A673 (cell line): ENCODE measurements around the gene SLC22A7. TPM values are rescaled to one million over a fixed set of nuclear protein-coding genes. Genes with fewer than 3 reads are reported as not detected.

ENCODE experiments used
- BruUV-seq: library from RNA; stranded (reverse); fragments of 400-500 nt; replicated peaks from 2 replicates; lab custom pipeline; 2021; lab: Mats Ljungman, UMichigan
- CTCF ChIA-PET: fragments of 300-600 bp; sonication (Branson Sonifier 250); formaldehyde crosslinking; loops from one replicate; lab custom pipeline; 2022; ENCODE audit warnings: antibody characterized with exemption; lab: Charles Lee
- POLR2A ChIA-PET: fragments of 300-600 bp; sonication (Branson Sonifier 250); formaldehyde crosslinking; loops from one replicate; lab custom pipeline; 2022; ENCODE audit warnings: antibody characterized with exemption; ENCODE audit not compliant: low non-redundant PET; lab: Charles Lee
- DNase-seq: peaks from one replicate; pipeline ENCODE4 v3.0.0-alpha.2; 2015; ENCODE audit warnings: low spot score
- H3K27ac ChIP-seq: fragments of 200-600 bp; sonication (generic); 2 replicates; pipeline ENCODE4 v1.5.1; 2016; ENCODE audit warnings: mixed run types, low read depth, mild to moderate bottlenecking, mixed read lengths, antibody characterized with exemption, low read length; ENCODE audit not compliant: poor library complexity, severe bottlenecking
- H3K27me3 ChIP-seq: fragments of 200-600 bp; sonication (generic); replicated peaks from 2 replicates; pipeline ENCODE4 v1.6.1; 2017; ENCODE audit warnings: mixed run types, low read depth, mild to moderate bottlenecking, mixed read lengths, antibody characterized with exemption, low read length; ENCODE audit not compliant: insufficient read depth, poor library complexity
- H3K36me3 ChIP-seq: fragments of 200-600 bp; sonication (generic); 2 replicates; pipeline ENCODE4 v1.6.1; 2016; ENCODE audit warnings: mixed run types, mild to moderate bottlenecking, mixed read lengths, antibody characterized with exemption, low read length; ENCODE audit not compliant: insufficient read depth, poor library complexity, severe bottlenecking
- H3K4me1 ChIP-seq: fragments of 200-600 bp; sonication (generic); 2 replicates; pipeline ENCODE4 v1.6.1; 2017; ENCODE audit warnings: mixed run types, mild to moderate bottlenecking, mixed read lengths, antibody characterized with exemption, low read length; ENCODE audit not compliant: insufficient read depth, poor library complexity, severe bottlenecking
- H3K4me3 ChIP-seq: fragments of 200-600 bp; sonication (generic); 2 replicates; pipeline ENCODE4 v1.5.1; 2016; ENCODE audit warnings: low read depth, mixed run types, mild to moderate bottlenecking, mixed read lengths, low read length; ENCODE audit not compliant: poor library complexity, severe bottlenecking
- H3K9me3 ChIP-seq: fragments of 200-600 bp; sonication (generic); 2 replicates; pipeline ENCODE4 v1.6.1; 2016; ENCODE audit warnings: mixed run types, low read depth, mild to moderate bottlenecking, mixed read lengths, antibody characterized with exemption, low read length; ENCODE audit not compliant: poor library complexity, severe bottlenecking
- EZH2 ChIP-seq: fragments of 200-600 bp; sonication (generic); IDR thresholded peaks from 2 replicates; pipeline ENCODE4 v1.6.1; 2017; ENCODE audit warnings: borderline replicate concordance, low read depth, mild to moderate bottlenecking, mixed read lengths, antibody characterized with exemption, low read length; ENCODE audit not compliant: poor library complexity, severe bottlenecking
- intact Hi-C: fragments of 100-400 bp; cut with micrococcal nuclease; formaldehyde crosslinking; loops from one replicate; pipeline ENCODE4 v1.10.0; 2022; ENCODE audit not compliant: unreplicated experiment
- total RNA-seq: library from RNA; stranded (reverse); gene quantifications from 2 replicates; pipeline ENCODE4 v1.2.3, GENCODE V29; 2021
- TF ChIP-seq, protein P1 (sequence below): fragments of 300-800, 200-600 bp; sonication (generic); conservative IDR thresholded peaks from 2 replicates; pipeline ENCODE4 v1.5.1; 2017; ENCODE audit warnings: low read depth, mild to moderate bottlenecking, antibody characterized with exemption, low read length, moderate library complexity, mixed read lengths

The SLC22A7 gene
- total RNA-seq, 1 experiment from 2014 or later = not detected

DNA sequence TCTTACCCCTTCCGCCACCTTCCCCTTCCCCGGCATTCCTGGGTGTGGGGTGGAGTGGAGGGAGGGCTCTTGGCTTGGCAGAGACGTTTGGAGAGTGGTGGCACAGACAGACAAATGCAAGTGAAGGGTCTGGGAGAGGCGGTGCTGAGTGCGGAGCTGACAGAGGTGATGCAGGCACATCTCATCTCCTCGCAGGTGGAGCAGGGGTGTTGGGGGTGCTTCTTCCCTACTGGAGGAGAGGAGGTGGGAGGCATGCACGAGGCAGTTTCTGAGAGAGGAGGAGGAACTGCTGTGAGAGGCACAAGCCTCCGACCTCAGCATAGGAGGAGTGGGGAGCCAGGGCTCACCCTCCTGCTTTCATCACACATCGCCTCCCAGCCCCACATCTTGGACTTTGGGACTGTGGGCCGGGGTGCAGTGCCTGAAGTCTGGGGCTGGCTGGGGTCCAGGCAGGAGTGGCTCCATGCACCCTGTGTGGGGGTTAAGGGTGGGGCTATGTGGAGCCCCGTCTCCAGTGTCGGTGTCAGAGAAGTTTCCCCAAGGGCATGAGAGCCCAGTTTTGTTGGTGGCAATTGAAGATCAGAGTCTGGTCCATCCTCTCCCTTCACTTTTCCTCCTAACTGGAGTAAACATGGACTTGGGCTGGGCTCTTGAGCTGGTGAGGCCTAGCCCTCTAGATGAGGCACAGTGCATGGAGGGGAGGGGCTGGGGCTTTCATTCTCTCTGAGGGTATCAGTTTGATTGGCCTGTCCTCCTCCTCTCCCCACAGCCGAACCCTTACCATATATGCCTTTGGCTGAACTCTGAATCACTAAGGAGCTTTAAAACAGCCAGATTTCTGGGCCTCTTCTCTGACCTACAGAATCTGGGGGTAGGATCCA lies 20.2 kb upstream of the SLC22A7 start:
- no peaks in the 10 kb centered on the region for H3K27me3 ChIP-seq
- H3K36me3 ChIP-seq = no peaks in the 10 kb centered on the region
- ChIA-PET POLR2A (no interaction called here), CTCF (interaction anchor here (0.6 kb wide), 1 partner anchor 223 kb away, joined by 6 read pairs; no protein-coding TSS in a partner anchor)
- H3K4me3 ChIP-seq = no peak overlapping the region
- no peaks in the 10 kb centered on the region for H3K9me3 ChIP-seq
- peaks cover 4% of the 10 kb centered on the region for H3K4me1 ChIP-seq
- H3K27ac ChIP-seq = no peak overlapping the region
- intact Hi-C loops = no loop called here
- no peak for TF ChIP-seq EZH2
- TF ChIP-seq, protein P1, sequence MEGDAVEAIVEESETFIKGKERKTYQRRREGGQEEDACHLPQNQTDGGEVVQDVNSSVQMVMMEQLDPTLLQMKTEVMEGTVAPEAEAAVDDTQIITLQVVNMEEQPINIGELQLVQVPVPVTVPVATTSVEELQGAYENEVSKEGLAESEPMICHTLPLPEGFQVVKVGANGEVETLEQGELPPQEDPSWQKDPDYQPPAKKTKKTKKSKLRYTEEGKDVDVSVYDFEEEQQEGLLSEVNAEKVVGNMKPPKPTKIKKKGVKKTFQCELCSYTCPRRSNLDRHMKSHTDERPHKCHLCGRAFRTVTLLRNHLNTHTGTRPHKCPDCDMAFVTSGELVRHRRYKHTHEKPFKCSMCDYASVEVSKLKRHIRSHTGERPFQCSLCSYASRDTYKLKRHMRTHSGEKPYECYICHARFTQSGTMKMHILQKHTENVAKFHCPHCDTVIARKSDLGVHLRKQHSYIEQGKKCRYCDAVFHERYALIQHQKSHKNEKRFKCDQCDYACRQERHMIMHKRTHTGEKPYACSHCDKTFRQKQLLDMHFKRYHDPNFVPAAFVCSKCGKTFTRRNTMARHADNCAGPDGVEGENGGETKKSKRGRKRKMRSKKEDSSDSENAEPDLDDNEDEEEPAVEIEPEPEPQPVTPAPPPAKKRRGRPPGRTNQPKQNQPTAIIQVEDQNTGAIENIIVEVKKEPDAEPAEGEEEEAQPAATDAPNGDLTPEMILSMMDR = no peak
- BruUV-seq = no TSS peak
- no peak for DNase-seq

DNA sequence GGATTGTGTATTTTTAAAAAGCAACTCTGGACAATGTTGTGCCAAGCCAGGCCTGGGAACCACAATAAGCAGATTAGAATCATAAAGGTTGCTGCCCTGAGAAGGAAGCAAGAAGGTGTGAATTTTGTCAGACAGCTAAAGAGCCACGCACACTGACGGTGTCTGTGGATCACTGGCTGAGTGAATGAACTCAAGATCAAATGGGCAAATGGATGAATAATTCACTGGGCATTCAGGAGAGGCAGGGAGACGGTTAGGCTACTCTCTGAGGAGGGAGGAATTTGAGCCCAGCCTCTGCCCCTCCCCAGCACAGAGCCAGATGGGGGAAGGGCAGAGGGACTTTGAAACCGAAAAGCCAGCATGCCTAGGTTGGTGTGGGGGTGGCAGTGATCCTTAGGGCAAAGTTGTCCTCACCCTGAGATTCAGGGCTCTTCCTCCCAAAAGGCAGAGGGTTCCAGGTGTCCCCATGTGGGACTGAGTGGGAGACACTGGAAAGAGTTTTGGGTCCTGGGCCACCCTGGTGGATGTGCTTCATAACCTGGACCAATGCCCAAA lies 19.5 kb upstream of the SLC22A7 start:
- H3K36me3 ChIP-seq = no peaks in the 10 kb centered on the region
- no peak overlapping the region for H3K4me3 ChIP-seq
- TF ChIP-seq, protein P1 = no peak
- no peak for TF ChIP-seq EZH2
- ChIA-PET POLR2A (no interaction called here), CTCF (interaction anchor here (0.6 kb wide), 1 partner anchor 223 kb away, joined by 6 read pairs; no protein-coding TSS in a partner anchor)
- H3K4me1 ChIP-seq = peaks cover 4% of the 10 kb centered on the region
- no peak for DNase-seq
- no peaks in the 10 kb centered on the region for H3K27me3 ChIP-seq
- H3K9me3 ChIP-seq = no peaks in the 10 kb centered on the region
- BruUV-seq = no TSS peak
- no peak overlapping the region for H3K27ac ChIP-seq
- intact Hi-C loops = no loop called here

DNA sequence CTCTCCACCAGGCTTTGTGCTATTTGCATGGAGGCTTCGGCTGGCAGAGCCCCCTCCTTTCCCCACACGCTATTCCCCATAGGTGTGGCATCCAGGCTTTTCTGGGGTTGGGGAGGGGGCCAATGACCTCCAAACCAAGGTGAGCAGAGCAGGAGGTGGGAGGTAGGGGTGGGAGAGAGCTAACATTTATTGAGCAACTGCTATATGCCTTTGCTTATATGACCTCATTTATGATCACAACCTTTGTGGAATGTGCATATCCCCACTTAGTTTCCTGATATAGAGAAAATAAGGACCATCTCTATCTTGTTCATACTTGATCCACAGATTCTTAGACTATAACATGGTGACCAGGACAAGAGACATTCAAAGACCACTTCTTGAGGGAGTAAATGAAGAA lies 17.8 kb upstream of the SLC22A7 start:
- no peaks in the 10 kb centered on the region for H3K9me3 ChIP-seq
- no peak for DNase-seq
- peaks cover 4% of the 10 kb centered on the region for H3K4me1 ChIP-seq
- intact Hi-C loops = no loop called here
- H3K36me3 ChIP-seq = no peaks in the 10 kb centered on the region
- POLR2A ChIA-PET = no interaction called here
- CTCF ChIA-PET = no interaction called here
- TF ChIP-seq EZH2 = no peak
- TF ChIP-seq, protein P1 = no peak
- no peak overlapping the region for H3K27ac ChIP-seq
- no peak overlapping the region for H3K4me3 ChIP-seq
- BruUV-seq = no TSS peak
- H3K27me3 ChIP-seq = peaks cover 6% of the 10 kb centered on the region
